Measurements from ENCODE around the gene ENAM.
"Not testable (repeated sequence)": the region's sequence is repeated elsewhere in the genome, so short reads cannot be mapped to it uniquely, and the experiment has no call there.

Gene ENAM

GRCh38 chr4:70654605-70655011, 26.1 kb downstream of the ENAM start:
- no peaks in the 10 kb centered on the region for H3K9me3 ChIP-seq (ENCODE audit: control insufficient read depth, low read length)
- WGBS, 2 experiments (ENCODE audit: insufficient coverage in 2 of 2): 93 to 97% methylated on average over 3 of the region's 5 CpGs
- no peaks in the 10 kb centered on the region for H3K4me1 ChIP-seq (ENCODE audit: control insufficient read depth, insufficient read depth, low read length, poor library complexity, severe bottlenecking)
- no peak overlapping the region for H3K4me3 ChIP-seq (ENCODE audit: extremely low read depth, insufficient read depth, low read length, poor library complexity, severe bottlenecking)
- H3K36me3 ChIP-seq (ENCODE audit: control insufficient read depth, insufficient read depth, low read length): no peaks in the 10 kb centered on the region
- H3K27ac ChIP-seq (ENCODE audit: low read depth, low read length, severe bottlenecking): no peak overlapping the region

GRCh38 chr4:70657326-70657725, 28.8 kb downstream of the ENAM start:
- 100% methylated on average over 1 of the region's 5 CpGs; no CpG with 5 or more reads in 1 of the 2 experiments for WGBS, 2 experiments (ENCODE audit: insufficient coverage in 2 of 2)
- no peaks in the 10 kb centered on the region for H3K4me1 ChIP-seq (ENCODE audit: control insufficient read depth, insufficient read depth, low read length, poor library complexity, severe bottlenecking)
- H3K36me3 ChIP-seq (ENCODE audit: control insufficient read depth, insufficient read depth, low read length): no peaks in the 10 kb centered on the region
- no peaks in the 10 kb centered on the region for H3K9me3 ChIP-seq (ENCODE audit: control insufficient read depth, low read length)
- no peak overlapping the region for H3K27ac ChIP-seq (ENCODE audit: low read depth, low read length, severe bottlenecking)
- H3K4me3 ChIP-seq (ENCODE audit: extremely low read depth, insufficient read depth, low read length, poor library complexity, severe bottlenecking): no peak overlapping the region

- no peak overlapping the region for H3K27ac ChIP-seq (ENCODE audit: low read depth, low read length, severe bottlenecking)
- no peaks in the 10 kb centered on the region for H3K4me1 ChIP-seq (ENCODE audit: control insufficient read depth, insufficient read depth, low read length, poor library complexity, severe bottlenecking)
- WGBS, 2 experiments (ENCODE audit: insufficient coverage in 2 of 2): 84 to 94% methylated on average over 2 to 3 of the region's 3 CpGs
- H3K36me3 ChIP-seq (ENCODE audit: control insufficient read depth, insufficient read depth, low read length): no peaks in the 10 kb centered on the region
- no peaks in the 10 kb centered on the region for H3K9me3 ChIP-seq (ENCODE audit: control insufficient read depth, low read length)
- no peak overlapping the region for H3K4me3 ChIP-seq (ENCODE audit: extremely low read depth, insufficient read depth, low read length, poor library complexity, severe bottlenecking)
Observed at GRCh38 chr4:70658418-70658817, 29.9 kb downstream of the ENAM start.

- 90 to 100% methylated on average over 2 of the region's 4 CpGs for WGBS, 2 experiments (ENCODE audit: insufficient coverage in 2 of 2)
- no peaks in the 10 kb centered on the region for H3K9me3 ChIP-seq (ENCODE audit: control insufficient read depth, low read length)
- H3K27ac ChIP-seq (ENCODE audit: low read depth, low read length, severe bottlenecking): no peak overlapping the region
- no peaks in the 10 kb centered on the region for H3K4me1 ChIP-seq (ENCODE audit: control insufficient read depth, insufficient read depth, low read length, poor library complexity, severe bottlenecking)
- H3K4me3 ChIP-seq (ENCODE audit: extremely low read depth, insufficient read depth, low read length, poor library complexity, severe bottlenecking): no peak overlapping the region
- H3K36me3 ChIP-seq (ENCODE audit: control insufficient read depth, insufficient read depth, low read length): no peaks in the 10 kb centered on the region
Observed at GRCh38 chr4:70660106-70660505, 31.6 kb downstream of the ENAM start.

GRCh38 chr4:70661309-70661922, 32.9 kb downstream of the ENAM start:
- not testable (repeated sequence) for H3K36me3 ChIP-seq (ENCODE audit: control insufficient read depth, insufficient read depth, low read length); H3K4me1 ChIP-seq (ENCODE audit: control insufficient read depth, insufficient read depth, low read length, poor library complexity, severe bottlenecking); H3K4me3 ChIP-seq (ENCODE audit: extremely low read depth, insufficient read depth, low read length, poor library complexity, severe bottlenecking); H3K27ac ChIP-seq (ENCODE audit: low read depth, low read length, severe bottlenecking); H3K9me3 ChIP-seq (ENCODE audit: control insufficient read depth, low read length)
- WGBS, 2 experiments (ENCODE audit: insufficient coverage in 2 of 2): 82 to 100% methylated on average over 3 of the region's 5 CpGs

GRCh38 chr4:70666369-70666768, 37.8 kb downstream of the ENAM start, which contains the start of gene JCHAIN:
JCHAIN (minus strand) TSS chr4:70666508; CDS start chr4:70666490, 18 bp downstream.
- no peak within 1 kb of the TSS for H3K4me3 ChIP-seq (ENCODE audit: extremely low read depth, insufficient read depth, low read length, poor library complexity, severe bottlenecking)
- H3K27ac ChIP-seq (ENCODE audit: low read depth, low read length, severe bottlenecking): no peak within 1 kb of the TSS
- no peaks in the 10 kb centered on the region for H3K9me3 ChIP-seq (ENCODE audit: control insufficient read depth, low read length)
- no peaks in the 10 kb centered on the region for H3K4me1 ChIP-seq (ENCODE audit: control insufficient read depth, insufficient read depth, low read length, poor library complexity, severe bottlenecking)
- 80% methylated on average over 1 of the region's 1 CpG; no CpG with 5 or more reads in 1 of the 2 experiments for WGBS, 2 experiments (ENCODE audit: insufficient coverage in 2 of 2)
- no peaks in the 10 kb centered on the region for H3K36me3 ChIP-seq (ENCODE audit: control insufficient read depth, insufficient read depth, low read length)

GRCh38 chr4:70667740-70668535, 39.4 kb downstream of the ENAM start:
- WGBS, 2 experiments (ENCODE audit: insufficient coverage in 2 of 2): 76 to 100% methylated on average over 2 of the region's 3 CpGs

GRCh38 chr4:70670332-70671014, 41.9 kb downstream of the ENAM start:
- Histone ChIP-seq H3K4me3 (ENCODE audit: extremely low read depth, insufficient read depth, low read length, poor library complexity, severe bottlenecking) (no peak overlapping the region), H3K9me3 (ENCODE audit: control insufficient read depth, low read length) (no peaks in the 10 kb centered on the region), H3K36me3 (ENCODE audit: control insufficient read depth, insufficient read depth, low read length) (no peaks in the 10 kb centered on the region), H3K4me1 (ENCODE audit: control insufficient read depth, insufficient read depth, low read length, poor library complexity, severe bottlenecking) (no peaks in the 10 kb centered on the region), H3K27ac (ENCODE audit: low read depth, low read length, severe bottlenecking) (no peak overlapping the region)
- 50 to 95% methylated on average over 1 of the region's 5 CpGs for WGBS, 2 experiments (ENCODE audit: insufficient coverage in 2 of 2)

More at GRCh38 chr4:70667740-70668535, 39.4 kb downstream of the ENAM start:
- no peaks in the 10 kb centered on the region for H3K9me3 ChIP-seq (ENCODE audit: control insufficient read depth, low read length)
- H3K4me1 ChIP-seq (ENCODE audit: control insufficient read depth, insufficient read depth, low read length, poor library complexity, severe bottlenecking): no peaks in the 10 kb centered on the region
- no peak overlapping the region for H3K27ac ChIP-seq (ENCODE audit: low read depth, low read length, severe bottlenecking)
- H3K36me3 ChIP-seq (ENCODE audit: control insufficient read depth, insufficient read depth, low read length): no peaks in the 10 kb centered on the region
- H3K4me3 ChIP-seq (ENCODE audit: extremely low read depth, insufficient read depth, low read length, poor library complexity, severe bottlenecking): no peak overlapping the region

- no CpG with 5 or more reads among the region's 2 CpGs for whole genome bisulfite sequencing, 2 experiments (ENCODE audit: insufficient coverage in 2 of 2)
- H3K27ac ChIP-seq (ENCODE audit: low read depth, low read length, severe bottlenecking): no peak overlapping the region
- no peaks in the 10 kb centered on the region for H3K36me3 ChIP-seq (ENCODE audit: control insufficient read depth, insufficient read depth, low read length)
- H3K4me3 ChIP-seq (ENCODE audit: extremely low read depth, insufficient read depth, low read length, poor library complexity, severe bottlenecking): no peak overlapping the region
- H3K4me1 ChIP-seq (ENCODE audit: control insufficient read depth, insufficient read depth, low read length, poor library complexity, severe bottlenecking): no peaks in the 10 kb centered on the region
- H3K9me3 ChIP-seq (ENCODE audit: control insufficient read depth, low read length): no peaks in the 10 kb centered on the region
Observed at GRCh38 chr4:70671091-70671490, 42.5 kb downstream of the ENAM start.

GRCh38 chr4:70674191-70674590, 45.6 kb downstream of the ENAM start:
- H3K27ac ChIP-seq (ENCODE audit: low read depth, low read length, severe bottlenecking): no peak overlapping the region
- no peaks in the 10 kb centered on the region for H3K4me1 ChIP-seq (ENCODE audit: control insufficient read depth, insufficient read depth, low read length, poor library complexity, severe bottlenecking)
- no peaks in the 10 kb centered on the region for H3K36me3 ChIP-seq (ENCODE audit: control insufficient read depth, insufficient read depth, low read length)
- no peak overlapping the region for H3K4me3 ChIP-seq (ENCODE audit: extremely low read depth, insufficient read depth, low read length, poor library complexity, severe bottlenecking)
- no peaks in the 10 kb centered on the region for H3K9me3 ChIP-seq (ENCODE audit: control insufficient read depth, low read length)
